GM12874 (cell line): ENCODE measurements around the gene VANGL2.

Experiments used
- TF ChIP-seq, protein P1 (sequence below): IDR thresholded peaks from 2 replicates; pipeline ENCODE4 v1.5.1; 2011; ENCODE audit warnings: low read depth, mild to moderate bottlenecking, control low read depth, low read length, moderate library complexity; ENCODE audit not compliant: insufficient read depth

VANGL2 gene

DNA sequence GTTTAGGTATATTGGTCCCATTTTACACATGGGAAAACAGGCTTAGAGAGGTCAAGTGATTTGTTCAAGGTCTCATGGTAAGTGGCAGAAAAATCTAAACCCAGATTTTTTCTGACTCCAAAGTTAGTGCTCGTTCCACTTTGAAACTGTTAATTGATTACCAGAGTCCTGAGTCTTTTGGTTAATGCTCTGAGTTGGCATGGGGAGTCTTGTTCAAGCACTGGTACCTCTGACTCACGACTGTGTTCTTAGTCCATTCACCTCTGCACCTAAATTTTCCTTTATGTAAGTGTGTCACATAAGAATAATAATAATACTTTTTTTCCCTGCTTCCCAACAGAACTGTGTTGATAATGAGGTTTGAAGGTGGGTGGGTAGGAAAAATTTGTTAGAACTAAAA, 59.3 kb downstream of the VANGL2 start:
- TF ChIP-seq, protein P1, sequence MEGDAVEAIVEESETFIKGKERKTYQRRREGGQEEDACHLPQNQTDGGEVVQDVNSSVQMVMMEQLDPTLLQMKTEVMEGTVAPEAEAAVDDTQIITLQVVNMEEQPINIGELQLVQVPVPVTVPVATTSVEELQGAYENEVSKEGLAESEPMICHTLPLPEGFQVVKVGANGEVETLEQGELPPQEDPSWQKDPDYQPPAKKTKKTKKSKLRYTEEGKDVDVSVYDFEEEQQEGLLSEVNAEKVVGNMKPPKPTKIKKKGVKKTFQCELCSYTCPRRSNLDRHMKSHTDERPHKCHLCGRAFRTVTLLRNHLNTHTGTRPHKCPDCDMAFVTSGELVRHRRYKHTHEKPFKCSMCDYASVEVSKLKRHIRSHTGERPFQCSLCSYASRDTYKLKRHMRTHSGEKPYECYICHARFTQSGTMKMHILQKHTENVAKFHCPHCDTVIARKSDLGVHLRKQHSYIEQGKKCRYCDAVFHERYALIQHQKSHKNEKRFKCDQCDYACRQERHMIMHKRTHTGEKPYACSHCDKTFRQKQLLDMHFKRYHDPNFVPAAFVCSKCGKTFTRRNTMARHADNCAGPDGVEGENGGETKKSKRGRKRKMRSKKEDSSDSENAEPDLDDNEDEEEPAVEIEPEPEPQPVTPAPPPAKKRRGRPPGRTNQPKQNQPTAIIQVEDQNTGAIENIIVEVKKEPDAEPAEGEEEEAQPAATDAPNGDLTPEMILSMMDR, result no peak

DNA sequence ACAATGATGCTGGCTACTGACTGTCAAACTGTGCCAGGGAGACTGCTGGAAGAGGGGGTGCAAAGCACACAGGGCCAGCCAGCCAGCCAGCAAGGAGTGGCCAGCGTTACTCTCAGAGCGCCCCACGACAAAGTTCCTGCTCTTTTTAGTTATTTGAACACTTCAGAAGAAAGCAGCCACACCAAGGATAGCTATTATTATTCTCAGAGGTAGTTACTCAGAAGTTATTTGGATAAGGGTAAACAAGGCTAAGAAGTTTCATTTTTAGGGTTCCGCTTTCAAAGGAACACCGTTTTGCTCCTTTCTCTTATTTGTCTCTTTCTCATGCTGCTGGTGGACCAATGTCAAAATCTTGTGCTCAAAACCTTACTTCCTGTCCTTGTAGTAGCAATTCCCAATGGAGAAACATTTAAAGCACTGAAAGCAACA, 59.9 kb downstream of the VANGL2 start:
- TF ChIP-seq, protein P1, result no peak

DNA sequence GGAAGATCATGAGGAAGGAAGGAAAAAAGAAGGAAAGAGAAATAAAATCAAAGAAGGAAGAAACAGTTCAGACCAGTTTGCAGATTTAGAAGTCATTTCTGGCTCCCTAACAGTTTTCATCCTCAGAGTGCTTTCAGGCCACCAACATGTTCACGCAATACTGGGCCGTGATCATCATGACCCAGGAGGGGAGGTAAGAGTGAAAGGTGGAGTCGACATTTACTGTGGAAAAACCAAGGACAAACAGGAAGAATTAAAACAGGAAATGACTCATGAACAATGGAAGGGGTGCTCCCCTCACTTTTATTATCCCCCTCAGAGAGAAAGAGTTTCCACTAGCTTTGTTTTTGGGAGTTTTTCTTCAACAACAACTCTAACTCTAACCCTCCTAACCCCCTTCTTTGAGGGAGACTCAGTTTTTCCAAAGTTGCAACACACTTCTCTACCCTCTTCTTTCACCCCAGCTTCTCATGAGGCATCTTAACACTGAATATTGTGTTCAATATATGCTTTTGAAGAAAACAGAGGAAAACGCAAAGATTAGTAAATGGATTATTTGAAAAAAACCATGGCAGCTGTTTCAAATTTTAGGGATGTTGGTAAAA, 60.4 kb downstream of the VANGL2 start:
- TF ChIP-seq, protein P1, result no peak

DNA sequence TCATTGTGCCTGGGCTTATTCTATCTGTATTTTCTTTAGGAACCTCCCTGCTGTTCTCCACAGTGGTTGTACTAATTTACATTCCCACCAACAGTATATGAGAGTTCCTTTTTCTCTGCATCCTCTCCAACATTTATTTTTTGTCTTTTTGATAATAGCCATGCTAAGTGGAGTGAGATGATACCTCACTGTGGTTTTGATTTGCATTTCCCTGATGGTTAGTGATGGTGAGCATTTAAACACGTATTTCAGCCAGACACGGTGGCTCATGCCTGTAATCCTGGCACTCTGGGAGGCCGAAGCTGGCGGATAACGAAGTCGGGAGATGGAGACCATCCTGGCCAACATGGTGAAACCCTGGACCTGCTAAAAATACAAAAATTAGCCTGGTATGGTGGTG, 64.8 kb downstream of the VANGL2 start:
- TF ChIP-seq, protein P1, result no peak

DNA sequence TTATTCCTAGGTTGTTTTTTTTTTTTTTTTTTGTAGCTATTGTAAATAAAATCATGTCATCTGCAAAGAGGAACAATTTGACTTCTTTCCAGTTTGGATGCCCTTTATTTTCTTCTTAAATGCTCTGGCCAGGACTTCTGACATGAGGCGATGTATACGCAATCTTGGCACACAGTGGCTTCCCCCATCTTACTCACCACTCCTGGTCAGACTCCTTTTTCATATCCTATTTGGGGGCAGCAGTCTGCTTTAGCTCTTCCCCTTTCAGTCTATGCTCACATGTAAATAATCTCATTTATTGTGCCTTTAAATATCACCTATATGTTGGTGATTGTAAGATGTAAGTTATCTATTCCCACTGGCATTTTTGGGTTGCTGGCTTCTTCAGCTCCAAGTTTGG, 66.6 kb downstream of the VANGL2 start:
- TF ChIP-seq, protein P1, result no peak

DNA sequence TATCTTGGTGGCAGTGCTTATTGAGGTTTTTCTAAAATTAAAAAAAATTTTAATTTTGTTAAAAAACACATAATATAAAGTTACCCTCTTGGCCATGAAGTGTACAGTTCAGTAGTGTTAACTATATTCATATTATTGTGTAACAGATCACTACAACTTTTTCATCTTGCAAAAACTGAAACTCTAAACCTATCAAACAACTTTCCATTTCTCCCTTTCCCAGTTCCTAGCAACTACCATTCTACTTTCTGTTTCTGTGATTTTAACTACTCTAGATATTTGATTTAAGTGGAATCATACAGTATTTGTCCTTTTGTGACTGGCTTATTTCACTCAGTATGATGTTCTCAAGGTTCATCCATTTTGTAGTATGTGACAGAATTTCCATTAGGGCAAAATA, 67.2 kb downstream of the VANGL2 start:
- TF ChIP-seq, protein P1, result no peak

DNA sequence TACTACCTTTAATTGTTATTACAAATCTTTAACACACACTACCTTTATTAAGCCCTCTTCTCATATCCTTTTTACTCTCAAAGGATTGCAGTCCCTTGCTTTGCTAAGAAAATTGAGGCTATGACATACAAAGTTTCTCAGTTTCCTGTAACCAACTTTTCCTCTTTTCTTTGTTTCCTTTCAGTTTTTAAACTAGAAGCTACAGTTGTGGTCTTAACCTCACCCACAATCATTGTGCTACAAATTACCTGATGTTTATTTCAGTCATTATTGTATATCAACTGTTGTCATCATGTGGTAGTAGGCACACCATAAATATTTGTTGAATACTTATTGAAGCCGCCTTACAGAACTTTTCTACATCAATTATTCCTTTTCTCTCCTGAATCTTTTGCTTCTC, 70.9 kb downstream of the VANGL2 start:
- TF ChIP-seq, protein P1, result no peak
